ENCODE data around the gene EXOSC3.

EXOSC3 gene

DNA sequence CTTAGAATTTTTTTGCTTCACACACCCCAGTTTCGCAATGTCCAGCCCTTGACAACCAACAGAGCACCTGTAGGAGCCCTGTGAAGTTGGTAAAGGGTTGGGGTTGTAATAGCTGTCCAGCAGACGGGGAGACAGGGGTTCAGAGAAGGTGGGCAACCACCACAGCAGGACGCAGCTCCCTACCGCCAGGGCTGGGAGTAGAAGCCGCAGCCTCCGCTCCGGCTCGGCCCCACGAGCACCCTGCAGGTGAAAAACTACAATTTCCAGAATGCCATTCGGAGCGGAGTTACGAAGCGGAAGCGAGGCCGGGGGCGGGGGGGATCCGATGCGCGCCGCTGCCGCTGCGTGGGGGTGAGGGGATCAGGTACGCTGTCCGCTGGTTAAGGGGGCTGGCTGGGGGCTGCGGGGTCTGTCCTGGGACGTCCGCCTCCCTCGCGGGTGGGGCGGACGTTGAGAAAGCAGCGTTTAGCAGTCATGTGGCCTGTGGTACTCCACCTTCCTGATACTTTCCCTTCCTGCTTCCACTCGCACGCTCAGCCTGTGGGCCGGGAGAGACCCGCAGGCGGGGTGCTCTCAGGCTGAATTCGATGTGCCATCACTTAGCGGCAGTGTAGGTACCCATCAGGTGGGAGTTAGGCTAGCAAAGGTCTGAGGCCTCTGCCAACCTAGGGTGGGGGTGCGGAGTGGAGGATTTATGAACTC lies 31.2 kb downstream of the EXOSC3 start, which contains the start of gene TRMT10B (continued):
- TF ChIP-seq REST (tag by site-specific recombination; IDR thresholded peaks at IDR 0.05) (no peak), KLF16 (tag by site-specific recombination; IDR thresholded peaks at IDR 0.05) (no peak), KLF9 (tag by site-specific recombination; IDR thresholded peaks at IDR 0.05; ENCODE audit: low read depth) (0 out of 2 replicates have a peak, but pooled peaks have one; percentile 16), CTCF (tag by site-specific recombination; IDR thresholded peaks at IDR 0.05) (no peak), ZNF585B (tag by site-specific recombination; IDR thresholded peaks at IDR 0.05) (no peak), ZNF639 (tag by site-specific recombination; IDR thresholded peaks at IDR 0.05) (no peak), ZNF24 (tag by site-specific recombination; IDR thresholded peaks at IDR 0.05) (no peak), ZNF600 (tag by site-specific recombination; IDR thresholded peaks at IDR 0.05) (peak; percentile 61), OSR2 (tag by site-specific recombination; IDR thresholded peaks at IDR 0.05) (no peak), ZNF140 (tag by site-specific recombination; IDR thresholded peaks at IDR 0.05) (no peak), ZNF169 (tag by site-specific recombination; IDR thresholded peaks at IDR 0.05) (no peak), ZNF530 (tag by site-specific recombination; IDR thresholded peaks at IDR 0.05; ENCODE audit: low read depth) (no peak), BCL11B (tag by site-specific recombination; IDR thresholded peaks at IDR 0.05; ENCODE audit: low read depth) (no peak), ZNF114 (tag by site-specific recombination; IDR thresholded peaks at IDR 0.05) (no peak), AEBP2 (tag by site-specific recombination; IDR thresholded peaks at IDR 0.05; ENCODE audit: borderline replicate concordance) (no peak), ZNF792 (tag by site-specific recombination; IDR thresholded peaks at IDR 0.05) (no peak), ZNF341 (tag by site-specific recombination; IDR thresholded peaks at IDR 0.05; ENCODE audit: low read depth) (no peak), ZFP69B (tag by site-specific recombination; IDR thresholded peaks at IDR 0.05) (no peak), ZNF658 (tag by site-specific recombination; IDR thresholded peaks at IDR 0.05) (no peak), BCL11A (tag by site-specific recombination; IDR thresholded peaks at IDR 0.05; ENCODE audit: low read depth) (no peak), ZNF596 (tag by site-specific recombination; IDR thresholded peaks at IDR 0.05) (no peak), OVOL3 (tag by site-specific recombination; IDR thresholded peaks at IDR 0.05) (no peak), ZNF223 (tag by site-specific recombination; IDR thresholded peaks at IDR 0.05) (no peak), ZNF830 (tag by site-specific recombination; IDR thresholded peaks at IDR 0.05; ENCODE audit: low read depth) (no peak), PRDM4 (tag by site-specific recombination; IDR thresholded peaks at IDR 0.05) (no peak), SP3 (tag by site-specific recombination; IDR thresholded peaks at IDR 0.05) (peak; percentile 29; the same call in 1 of the 2 replicates)
- TF ChIP-seq, protein P1, sequence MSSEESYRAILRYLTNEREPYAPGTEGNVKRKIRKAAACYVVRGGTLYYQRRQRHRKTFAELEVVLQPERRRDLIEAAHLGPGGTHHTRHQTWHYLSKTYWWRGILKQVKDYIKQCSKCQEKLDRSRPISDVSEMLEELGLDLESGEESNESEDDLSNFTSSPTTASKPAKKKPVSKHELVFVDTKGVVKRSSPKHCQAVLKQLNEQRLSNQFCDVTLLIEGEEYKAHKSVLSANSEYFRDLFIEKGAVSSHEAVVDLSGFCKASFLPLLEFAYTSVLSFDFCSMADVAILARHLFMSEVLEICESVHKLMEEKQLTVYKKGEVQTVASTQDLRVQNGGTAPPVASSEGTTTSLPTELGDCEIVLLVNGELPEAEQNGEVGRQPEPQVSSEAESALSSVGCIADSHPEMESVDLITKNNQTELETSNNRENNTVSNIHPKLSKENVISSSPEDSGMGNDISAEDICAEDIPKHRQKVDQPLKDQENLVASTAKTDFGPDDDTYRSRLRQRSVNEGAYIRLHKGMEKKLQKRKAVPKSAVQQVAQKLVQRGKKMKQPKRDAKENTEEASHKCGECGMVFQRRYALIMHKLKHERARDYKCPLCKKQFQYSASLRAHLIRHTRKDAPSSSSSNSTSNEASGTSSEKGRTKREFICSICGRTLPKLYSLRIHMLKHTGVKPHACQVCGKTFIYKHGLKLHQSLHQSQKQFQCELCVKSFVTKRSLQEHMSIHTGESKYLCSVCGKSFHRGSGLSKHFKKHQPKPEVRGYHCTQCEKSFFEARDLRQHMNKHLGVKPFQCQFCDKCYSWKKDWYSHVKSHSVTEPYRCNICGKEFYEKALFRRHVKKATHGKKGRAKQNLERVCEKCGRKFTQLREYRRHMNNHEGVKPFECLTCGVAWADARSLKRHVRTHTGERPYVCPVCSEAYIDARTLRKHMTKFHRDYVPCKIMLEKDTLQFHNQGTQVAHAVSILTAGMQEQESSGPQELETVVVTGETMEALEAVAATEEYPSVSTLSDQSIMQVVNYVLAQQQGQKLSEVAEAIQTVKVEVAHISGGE (tag by site-specific recombination; conservative IDR thresholded peaks at IDR 0.05; ENCODE audit: low read depth), result peak; percentile 75

All from HEK293 (cell line).